ENCODE measurements around the gene DYNLT2. TPM values are rescaled to one million over a fixed set of nuclear protein-coding genes. Genes with fewer than 3 reads are reported as not detected.

Gene DYNLT2
- total RNA-seq, 4 donors from 2014 or later: 2.2 to 8.4 (median 5.4) TPM

GRCh38 chr6:169788809-169789145 is 37.4 kb upstream of the DYNLT2 start:
- 77% methylated on average over 4 of the region's 4 CpGs for WGBS, 2 donors
- Histone ChIP-seq H3K36me3 (peaks cover 0 to 14% (median 0%) of the 10 kb centered on the region in 3 donors), H3K27me3 (no peaks in the 10 kb centered on the region), H3K4me3 (no peak overlapping the region), H3K4me1 (peaks cover 0 to 18% (median 6%) of the 10 kb centered on the region in 4 donors), H3K27ac (no peak overlapping the region), H3K9me3 (no peaks in the 10 kb centered on the region)
- TF ChIP-seq CTCF (IDR thresholded peaks at IDR 0.05) (no peak), POLR2A (IDR thresholded peaks at IDR 0.05) (no peak), EP300 (IDR thresholded peaks at IDR 0.05) (no peak)
- no peak for DNase-seq (ENCODE audit: low spot score in 2 of 2)

DNA sequence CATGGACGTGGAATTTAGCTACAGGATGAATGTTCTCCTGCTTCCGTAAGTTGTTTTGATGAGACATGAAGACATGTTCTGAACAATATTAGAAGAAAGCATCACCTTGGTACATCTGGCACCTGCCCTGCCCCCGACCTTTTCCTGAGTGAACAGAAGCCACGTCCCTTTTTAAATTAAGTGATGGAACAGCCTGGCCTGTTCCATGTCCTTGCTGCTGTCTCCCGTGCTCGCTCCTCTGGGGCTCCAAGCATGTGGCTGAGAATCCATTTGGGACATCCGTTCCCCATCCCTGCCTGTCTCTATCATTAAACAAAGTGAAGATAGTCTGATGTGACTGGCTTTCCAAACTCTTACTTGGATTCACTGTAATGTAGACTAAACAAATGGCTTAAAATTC is 36.4 kb upstream of the DYNLT2 start:
- Histone ChIP-seq H3K4me1 (peaks cover 0 to 18% (median 6%) of the 10 kb centered on the region in 4 donors), H3K27me3 (no peaks in the 10 kb centered on the region), H3K4me3 (no peak overlapping the region), H3K27ac (no peak overlapping the region), H3K9me3 (no peaks in the 10 kb centered on the region), H3K36me3 (peaks cover 0 to 24% (median 0%) of the 10 kb centered on the region in 3 donors)
- TF ChIP-seq EP300 (IDR thresholded peaks at IDR 0.05): no peak
- no peak for TF ChIP-seq POLR2A (IDR thresholded peaks at IDR 0.05)
- no peak for TF ChIP-seq CTCF (IDR thresholded peaks at IDR 0.05)
- DNase-seq (ENCODE audit: low spot score in 2 of 2): no peak
- WGBS, 2 donors: 82 to 86% methylated on average over 7 of the region's 7 CpGs

DNA sequence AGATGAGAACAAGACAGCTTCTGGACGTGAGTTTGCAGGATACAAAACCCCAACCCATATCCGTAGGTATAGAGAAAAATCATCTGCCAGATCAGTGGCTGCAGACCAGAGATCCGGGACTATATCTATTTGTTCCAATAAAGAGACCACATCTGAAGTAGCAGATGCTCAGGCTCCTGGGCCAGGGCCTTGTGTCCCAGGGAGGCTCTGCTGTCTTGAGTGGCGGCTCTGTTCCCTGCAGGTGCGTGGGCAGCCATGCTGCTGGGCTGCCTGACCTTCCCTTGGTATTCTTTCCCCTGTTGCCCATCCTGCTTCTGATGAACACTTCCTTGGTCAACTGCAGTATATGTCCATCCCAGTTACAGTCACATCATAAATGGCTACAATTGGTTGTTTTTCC is 35.0 kb upstream of the DYNLT2 start:
- no peak overlapping the region for H3K4me3 ChIP-seq
- WGBS, 2 donors: 71 to 75% methylated on average over 5 of the region's 5 CpGs
- TF ChIP-seq CTCF (IDR thresholded peaks at IDR 0.05): no peak
- TF ChIP-seq EP300 (IDR thresholded peaks at IDR 0.05): no peak
- no peak for TF ChIP-seq POLR2A (IDR thresholded peaks at IDR 0.05)
- H3K36me3 ChIP-seq: peaks cover 0 to 35% (median 0%) of the 10 kb centered on the region in 3 donors
- H3K27ac ChIP-seq: no peak overlapping the region
- no peaks in the 10 kb centered on the region for H3K9me3 ChIP-seq
- no peaks in the 10 kb centered on the region for H3K27me3 ChIP-seq
- DNase-seq (ENCODE audit: low spot score in 2 of 2): no peak
- H3K4me1 ChIP-seq: peaks cover 0 to 18% (median 6%) of the 10 kb centered on the region in 4 donors

- no peak for TF ChIP-seq CTCF (IDR thresholded peaks at IDR 0.05)
- no peak for TF ChIP-seq EP300 (IDR thresholded peaks at IDR 0.05)
- TF ChIP-seq POLR2A (IDR thresholded peaks at IDR 0.05): no peak
- DNase-seq (ENCODE audit: low spot score in 2 of 2): no peak
- no peaks in the 10 kb centered on the region for H3K27me3 ChIP-seq
- no peak overlapping the region for H3K4me3 ChIP-seq
- peaks cover 0 to 43% (median 0%) of the 10 kb centered on the region in 3 donors for H3K36me3 ChIP-seq
- peaks cover 0 to 12% (median 5%) of the 10 kb centered on the region in 4 donors for H3K4me1 ChIP-seq
- no peaks in the 10 kb centered on the region for H3K9me3 ChIP-seq
- no peak overlapping the region for H3K27ac ChIP-seq
- WGBS, 2 donors: 91 to 94% methylated on average over 6 to 9 of the region's 9 CpGs
Measured at GRCh38 chr6:169785566-169785965, 34.2 kb upstream of the DYNLT2 start.

DNA sequence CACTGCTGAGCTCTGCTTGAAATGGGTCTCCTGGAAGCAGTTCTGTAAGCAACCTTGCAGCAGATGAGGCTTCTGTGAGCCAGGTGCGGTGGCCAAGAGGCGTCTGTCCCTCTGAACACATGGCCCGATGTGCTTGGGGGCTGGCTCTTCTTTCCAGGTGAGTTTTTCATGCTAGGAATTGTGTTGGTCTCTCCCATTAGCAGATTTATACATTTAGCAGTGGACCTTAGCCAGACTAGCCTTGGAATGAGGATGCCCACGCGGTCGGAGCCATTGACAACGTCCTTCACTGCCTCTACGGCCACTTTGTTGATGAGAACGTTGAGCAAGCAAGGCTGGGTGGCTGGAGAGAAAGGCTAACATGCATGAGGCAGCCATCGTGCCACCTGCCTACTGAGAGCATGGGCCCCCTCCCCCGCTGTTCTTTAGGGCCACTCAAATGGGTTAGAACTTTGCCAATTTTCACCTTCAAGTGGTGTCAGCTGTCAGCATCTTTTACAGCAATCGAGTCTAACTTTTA is 33.5 kb upstream of the DYNLT2 start:
- TF ChIP-seq CTCF (IDR thresholded peaks at IDR 0.05): no peak
- TF ChIP-seq POLR2A (IDR thresholded peaks at IDR 0.05): no peak
- Histone ChIP-seq H3K9me3 (no peaks in the 10 kb centered on the region), H3K4me3 (no peak overlapping the region), H3K36me3 (peaks cover 0 to 50% (median 0%) of the 10 kb centered on the region in 3 donors), H3K27ac (no peak overlapping the region), H3K27me3 (no peaks in the 10 kb centered on the region), H3K4me1 (peaks cover 0 to 7% (median 2%) of the 10 kb centered on the region in 4 donors)
- no peak for DNase-seq (ENCODE audit: low spot score in 2 of 2)
- WGBS, 2 donors: 83 to 87% methylated on average over 10 to 12 of the region's 12 CpGs

Data from tibial nerve (tissue), 4 donors.